HPDE6-E6E7 (cell line): Measurements from ENCODE around the gene GPRC5A.
"Not testable (repeated sequence)": the region's sequence is repeated elsewhere in the genome, so short reads cannot be mapped to it uniquely, and the experiment has no call there.

ENCODE experiments used
- DNase-seq: peaks from one replicate; pipeline ENCODE4 v3.0.0; 2011; ENCODE audit warnings: missing footprints; ENCODE audit errors: extremely low spot score

GPRC5A gene, protein sequence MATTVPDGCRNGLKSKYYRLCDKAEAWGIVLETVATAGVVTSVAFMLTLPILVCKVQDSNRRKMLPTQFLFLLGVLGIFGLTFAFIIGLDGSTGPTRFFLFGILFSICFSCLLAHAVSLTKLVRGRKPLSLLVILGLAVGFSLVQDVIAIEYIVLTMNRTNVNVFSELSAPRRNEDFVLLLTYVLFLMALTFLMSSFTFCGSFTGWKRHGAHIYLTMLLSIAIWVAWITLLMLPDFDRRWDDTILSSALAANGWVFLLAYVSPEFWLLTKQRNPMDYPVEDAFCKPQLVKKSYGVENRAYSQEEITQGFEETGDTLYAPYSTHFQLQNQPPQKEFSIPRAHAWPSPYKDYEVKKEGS

GRCh38 chr12:12891080-12891880 lies at the start of gene GPRC5A:
GPRC5A (plus strand) TSS chr12:12891562; CDS start chr12:12908250, 16,688 bp downstream.
- DNase-seq = peak; percentile 75

DNA sequence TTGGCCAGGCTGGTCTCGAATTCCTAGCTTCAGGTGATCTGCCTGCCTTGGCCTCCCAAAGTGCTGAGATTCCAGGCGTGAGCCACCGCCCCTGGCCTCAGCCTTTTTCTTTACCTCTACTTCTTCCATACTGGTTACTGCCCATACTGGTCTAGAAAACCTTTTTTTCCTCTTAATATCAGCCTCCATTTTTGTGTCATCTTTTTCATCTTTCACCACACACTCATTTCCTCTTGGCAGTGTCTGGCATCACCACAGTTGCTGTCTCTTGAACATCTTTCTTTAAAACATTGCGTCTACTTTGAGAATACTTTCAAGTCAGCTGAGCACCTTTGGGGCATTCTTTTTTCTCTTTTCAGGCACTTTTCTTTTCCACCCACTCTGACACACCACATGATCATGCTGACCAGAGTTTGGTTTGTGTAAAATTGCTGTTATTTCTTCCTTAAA lies 45.5 kb upstream of the GPRC5A start:
- DNase-seq = no peak

- not testable (repeated sequence) for DNase-seq
Measured at GRCh38 chr12:12846780-12847179, 44.6 kb upstream of the GPRC5A start.

DNA sequence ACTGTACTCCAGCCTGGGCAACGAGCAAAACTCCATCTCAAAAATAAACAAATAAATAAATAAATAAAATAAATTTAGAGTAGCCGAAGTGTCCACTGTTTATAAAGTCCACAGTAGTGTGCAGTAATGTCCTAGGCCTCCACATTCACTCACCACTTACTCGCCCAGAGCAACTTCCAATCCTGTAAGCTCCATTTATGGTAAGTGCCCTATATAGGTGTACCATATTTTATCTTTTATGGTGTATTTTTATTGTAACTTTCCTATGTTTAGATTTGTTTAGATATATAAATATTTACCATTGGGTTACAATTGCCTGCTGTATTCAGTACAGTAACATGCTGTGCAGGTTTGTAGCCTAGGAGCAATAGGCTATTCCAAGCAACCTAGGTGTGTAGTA lies 37.9 kb upstream of the GPRC5A start:
- no peak for DNase-seq

DNA sequence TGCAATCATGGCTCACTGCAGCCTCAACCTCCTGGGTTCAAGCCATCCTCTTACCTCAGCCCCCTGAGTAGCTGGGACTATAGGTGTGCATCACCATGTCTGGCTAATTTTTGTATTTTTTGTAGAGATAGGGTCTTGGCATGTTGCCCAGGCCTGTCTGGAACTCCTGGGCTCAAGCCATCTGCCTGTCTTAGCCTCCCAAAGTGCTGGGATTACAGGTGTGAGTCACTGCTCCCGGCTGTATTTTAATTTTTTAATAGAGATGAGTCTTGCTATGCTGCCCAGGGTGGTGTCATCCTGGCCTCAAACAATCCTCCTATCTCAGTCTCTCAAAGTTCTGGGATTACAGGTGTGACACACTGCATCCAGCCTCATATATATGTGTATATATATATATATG lies 31.7 kb upstream of the GPRC5A start:
- no peak for DNase-seq

DNA sequence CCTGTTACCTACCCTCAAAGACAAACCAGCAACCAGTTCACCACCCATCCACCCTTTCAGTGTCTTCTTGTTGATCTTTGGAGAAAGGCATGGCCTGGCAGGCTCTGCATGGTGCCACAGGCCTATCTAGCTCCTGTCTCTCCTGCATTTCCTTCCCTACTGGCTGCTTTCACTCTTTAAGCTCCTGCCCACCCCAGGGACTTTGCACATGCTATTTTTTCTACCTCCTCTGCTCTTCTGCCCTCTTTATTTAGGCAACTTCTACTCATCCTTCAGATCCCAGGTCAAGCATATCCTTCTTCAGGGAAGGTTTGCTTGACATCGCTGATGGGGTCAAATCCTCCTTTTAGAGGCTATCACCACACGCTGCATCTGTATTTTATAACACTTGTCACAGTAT lies 27.1 kb upstream of the GPRC5A start:
- no peak for DNase-seq

DNA sequence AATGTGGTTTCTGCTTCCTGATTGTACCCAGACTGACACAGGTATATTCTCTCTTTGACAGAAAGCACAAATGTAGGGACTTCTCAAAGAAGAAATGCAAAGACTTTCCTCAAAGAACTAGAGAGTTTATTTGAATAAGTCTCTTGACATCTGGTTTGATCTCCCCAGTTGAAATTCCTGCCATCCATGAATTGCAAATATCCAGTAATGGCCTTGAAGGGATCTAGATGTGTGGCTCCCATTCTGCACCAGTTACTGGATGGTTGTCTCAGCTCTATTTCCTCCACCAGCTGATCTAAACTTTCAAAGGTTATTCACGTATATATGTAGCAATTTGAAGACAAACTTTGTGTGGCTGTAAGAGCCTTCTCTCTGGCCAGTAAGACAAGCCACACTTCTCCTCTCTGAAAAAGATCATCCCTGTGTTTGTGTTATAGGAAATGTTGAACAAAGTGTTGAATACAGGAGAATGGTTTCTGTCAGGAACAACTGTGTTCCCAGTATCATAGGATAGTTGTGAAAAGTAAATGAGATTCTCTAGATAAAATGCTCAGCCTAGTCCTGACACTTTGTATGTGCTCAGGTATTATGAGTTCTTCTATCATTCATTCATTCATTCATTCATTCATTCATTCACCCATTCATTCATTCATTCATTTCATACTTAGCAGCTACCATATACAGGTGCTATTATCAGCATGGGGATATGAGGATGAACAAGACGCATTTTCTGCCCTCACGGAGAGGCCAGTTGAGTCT lies 22.7 kb upstream of the GPRC5A start:
- DNase-seq = no peak

DNA sequence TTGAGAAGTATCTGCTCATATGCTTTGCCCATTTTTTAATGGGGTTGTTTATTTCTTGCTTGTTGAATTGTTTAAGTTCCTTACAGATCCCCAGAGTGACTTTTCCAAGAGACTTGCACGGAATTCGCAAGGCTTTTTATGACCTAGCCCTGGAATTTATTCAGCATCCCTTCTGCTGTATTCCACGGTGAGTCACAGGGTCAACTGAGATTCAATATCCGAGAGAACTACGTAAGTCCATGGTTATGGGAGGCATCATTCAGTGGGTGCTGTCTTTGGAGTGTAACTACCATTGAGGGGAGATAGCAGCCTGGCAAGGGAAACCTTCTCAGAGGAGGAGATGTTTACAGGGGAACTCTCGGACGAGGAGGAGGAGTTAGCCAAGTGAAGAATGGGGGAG lies 20.9 kb upstream of the GPRC5A start:
- DNase-seq = no peak

- no peak for DNase-seq
Measured at GRCh38 chr12:12871587-12872138, 19.7 kb upstream of the GPRC5A start.

GRCh38 chr12:12872139-12872933 lies 19.0 kb upstream of the GPRC5A start:
- DNase-seq = peak; percentile 80

DNA sequence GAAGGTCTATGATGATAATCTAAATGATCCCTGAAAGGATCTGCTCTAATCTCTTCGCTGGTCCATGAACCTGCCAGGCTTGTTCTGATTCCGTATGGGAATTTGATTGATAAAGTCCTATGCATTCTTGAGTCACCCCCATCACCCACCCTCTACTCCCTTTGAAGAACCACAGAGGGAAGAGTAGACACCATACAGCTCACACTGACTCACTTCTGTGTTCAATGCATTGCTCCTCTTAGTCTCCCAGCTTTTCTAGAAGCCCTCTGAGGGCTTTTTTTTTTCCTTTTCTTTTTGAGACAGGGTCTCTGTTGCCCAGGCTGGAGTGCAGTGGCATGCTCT lies 18.5 kb upstream of the GPRC5A start:
- DNase-seq = peak; percentile 63

GRCh38 chr12:12874029-12874428 lies 17.3 kb upstream of the GPRC5A start:
- no peak for DNase-seq

DNA sequence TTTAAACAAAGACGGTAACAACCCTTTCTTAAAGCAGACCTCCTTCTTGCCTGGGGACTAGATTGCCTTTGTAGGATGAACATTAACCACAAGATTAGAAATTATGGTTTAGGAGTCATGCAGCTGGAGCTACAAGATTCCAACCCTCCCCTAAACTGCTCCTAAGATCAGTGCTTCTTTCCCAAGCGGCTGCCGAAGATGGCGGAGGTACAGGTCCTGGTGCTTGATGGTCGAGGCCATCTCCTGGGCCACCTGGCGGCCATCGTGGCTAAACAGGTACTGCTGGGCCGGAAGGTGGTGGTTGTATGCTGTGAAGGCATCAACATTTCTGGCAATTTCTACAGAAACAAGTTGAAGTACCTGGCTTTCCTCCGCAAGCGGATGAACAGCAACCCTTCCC lies 16.1 kb upstream of the GPRC5A start:
- not testable (repeated sequence) for DNase-seq

- no peak for DNase-seq
Measured at GRCh38 chr12:12877153-12877768, 14.1 kb upstream of the GPRC5A start.

DNA sequence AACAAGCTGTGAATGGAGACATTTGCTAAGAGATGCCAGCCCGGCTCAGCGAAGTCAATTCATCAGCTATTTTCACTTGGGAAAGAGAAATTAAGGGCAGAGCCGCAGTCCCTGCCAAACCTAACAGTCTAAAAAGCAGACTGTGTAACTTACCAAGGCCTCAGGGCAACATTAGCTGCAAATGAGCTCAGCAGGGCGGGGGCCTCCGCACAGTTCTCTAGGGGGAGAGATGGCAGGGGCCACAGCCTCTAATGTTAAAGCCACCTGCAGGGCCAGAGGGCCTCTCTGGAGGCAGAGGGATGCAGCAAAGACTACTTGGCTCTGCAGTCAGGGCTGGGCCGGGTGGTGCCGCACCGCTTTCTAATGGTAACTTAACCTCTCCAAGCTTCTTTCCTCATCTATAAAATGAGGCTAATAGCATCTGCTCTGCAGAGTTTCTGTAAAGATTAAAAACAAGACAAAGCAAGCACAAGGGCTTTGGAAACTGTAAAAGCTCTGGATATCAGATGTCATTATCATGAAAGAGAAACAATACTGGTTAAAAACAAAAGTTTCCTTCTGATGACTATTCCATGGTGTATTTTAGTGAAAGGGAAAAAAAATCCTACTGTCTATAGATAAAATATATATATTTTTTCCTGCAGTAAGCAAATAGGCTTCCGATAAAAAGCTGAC lies 13.4 kb upstream of the GPRC5A start:
- DNase-seq = no peak

GRCh38 chr12:12880537-12880936 lies 10.8 kb upstream of the GPRC5A start:
- DNase-seq = no peak

- DNase-seq = no peak
Measured at GRCh38 chr12:12881151-12881909, 10.0 kb upstream of the GPRC5A start.

- no peak for DNase-seq
Measured at GRCh38 chr12:12882288-12882687, 9.1 kb upstream of the GPRC5A start.

DNA sequence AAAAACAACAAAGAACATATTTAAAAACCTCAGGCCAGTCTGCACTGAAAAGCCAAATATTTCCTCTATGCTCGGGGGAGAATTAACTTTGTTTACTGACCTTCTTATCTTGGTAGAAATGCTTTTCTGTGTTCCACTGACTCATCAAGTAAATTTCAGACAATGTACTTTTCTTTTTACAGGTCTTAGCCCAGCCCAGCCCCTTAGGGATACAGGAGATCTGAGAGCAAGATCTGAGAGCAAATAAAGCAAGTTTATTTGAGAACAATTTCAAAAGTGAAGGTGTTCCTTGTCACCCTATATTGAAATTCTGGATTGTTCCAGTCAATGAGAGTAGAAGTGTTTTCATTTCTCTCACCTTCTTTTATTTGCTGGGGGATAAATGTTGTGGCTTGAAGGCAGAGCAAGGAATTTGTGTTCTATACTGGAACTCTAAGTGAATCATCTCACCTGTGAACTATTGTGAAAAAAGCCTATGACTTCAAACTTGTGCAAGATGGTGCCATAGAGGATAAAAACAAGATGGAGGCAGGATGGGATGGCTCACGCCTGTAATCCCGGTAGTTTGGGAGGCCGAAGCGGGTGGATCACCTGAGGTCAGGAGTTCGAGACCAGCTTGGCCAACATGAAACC lies 7.9 kb upstream of the GPRC5A start:
- DNase-seq = no peak
